BLaER1 (cell line): Measurements from ENCODE around the gene TRPV6.

Experiments
- H3K27ac ChIP-seq: shearing (Covaris generic); formaldehyde crosslinking; 2 replicates; pipeline ENCODE4 v1.8.1; 2022
- H3K27me3 ChIP-seq: shearing (Covaris generic); formaldehyde crosslinking; 2 replicates; pipeline ENCODE4 v1.8.1; 2022
- H3K36me3 ChIP-seq: shearing (Covaris generic); formaldehyde crosslinking; 2 replicates; pipeline ENCODE4 v1.8.1; 2022
- H3K4me1 ChIP-seq: shearing (Covaris generic); formaldehyde crosslinking; 2 replicates; pipeline ENCODE4 v1.8.1; 2022
- H3K4me2 ChIP-seq: shearing (Covaris generic); formaldehyde crosslinking; 2 replicates; pipeline ENCODE4 v1.8.1; 2022
- H3K4me3 ChIP-seq: shearing (Covaris generic); formaldehyde crosslinking; 2 replicates; pipeline ENCODE4 v1.8.1; 2022
- H3K9ac ChIP-seq: shearing (Covaris generic); formaldehyde crosslinking; 2 replicates; pipeline ENCODE4 v1.8.1; 2022
- H3K9me3 ChIP-seq: shearing (Covaris generic); formaldehyde crosslinking; 2 replicates; pipeline ENCODE4 v1.8.1; 2022
- H4K20me1 ChIP-seq: shearing (Covaris generic); formaldehyde crosslinking; 2 replicates; pipeline ENCODE4 v1.8.1; 2022
- Cebpa-rat ChIP-seq: shearing (Covaris generic); IDR thresholded peaks from 2 replicates; pipeline ENCODE4 v1.8.1; 2022

The TRPV6 gene

DNA sequence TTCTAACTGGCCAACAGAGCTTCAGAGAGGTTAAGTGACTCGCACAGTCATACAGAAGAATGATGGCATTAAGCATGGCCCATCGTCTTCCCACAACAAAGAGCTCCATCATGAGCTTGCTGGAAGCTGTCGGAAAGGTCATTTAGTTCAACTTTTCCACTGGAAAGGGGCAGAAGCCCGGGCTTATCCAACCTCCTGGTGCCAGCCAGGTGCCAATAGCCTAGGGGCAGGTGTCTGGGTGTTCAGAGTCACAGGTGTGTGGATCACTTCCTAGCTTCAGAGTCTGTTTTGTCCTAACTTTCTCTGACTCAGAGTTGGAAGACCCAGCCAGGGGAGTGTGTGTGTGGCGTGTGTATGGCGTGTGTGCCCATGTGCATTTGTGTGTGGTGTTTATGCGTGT, 1.3 kb upstream of the TRPV6 start:
- no peaks in the 10 kb centered on the region for H3K36me3 ChIP-seq
- no peak overlapping the region for H3K4me2 ChIP-seq
- no peak overlapping the region for H3K4me3 ChIP-seq
- no peaks in the 10 kb centered on the region for H3K4me1 ChIP-seq
- H3K27ac ChIP-seq = no peak overlapping the region
- H3K9ac ChIP-seq = no peak overlapping the region
- H3K9me3 ChIP-seq = no peaks in the 10 kb centered on the region
- no peak for TF ChIP-seq Cebpa-rat
- H3K27me3 ChIP-seq = no peaks in the 10 kb centered on the region
- H4K20me1 ChIP-seq = no peaks in the 10 kb centered on the region

DNA sequence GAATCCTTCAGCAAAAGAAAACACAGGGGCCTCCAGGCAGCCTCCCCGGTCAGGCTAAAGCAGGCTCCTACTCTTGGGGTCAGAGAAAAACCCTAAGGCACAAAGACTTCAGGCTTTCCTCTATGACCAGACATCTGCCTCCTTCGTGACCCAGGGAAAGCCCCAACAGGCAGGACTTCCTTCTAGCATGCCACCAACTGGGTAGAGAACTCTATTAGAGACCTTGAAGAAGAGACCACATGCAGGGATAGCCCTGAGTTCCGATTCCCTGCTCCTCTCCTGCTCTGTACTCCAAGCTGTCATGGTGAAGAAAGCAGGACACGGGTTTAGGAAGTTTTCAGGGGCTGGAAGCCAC, 1.3 kb downstream of the TRPV6 start:
- Histone ChIP-seq H3K9me3 (no peaks in the 10 kb centered on the region), H4K20me1 (no peaks in the 10 kb centered on the region), H3K27ac (no peak overlapping the region), H3K4me2 (no peak overlapping the region), H3K27me3 (no peaks in the 10 kb centered on the region), H3K36me3 (no peaks in the 10 kb centered on the region), H3K9ac (no peak overlapping the region), H3K4me1 (no peaks in the 10 kb centered on the region), H3K4me3 (no peak overlapping the region)
- no peak for TF ChIP-seq Cebpa-rat

DNA sequence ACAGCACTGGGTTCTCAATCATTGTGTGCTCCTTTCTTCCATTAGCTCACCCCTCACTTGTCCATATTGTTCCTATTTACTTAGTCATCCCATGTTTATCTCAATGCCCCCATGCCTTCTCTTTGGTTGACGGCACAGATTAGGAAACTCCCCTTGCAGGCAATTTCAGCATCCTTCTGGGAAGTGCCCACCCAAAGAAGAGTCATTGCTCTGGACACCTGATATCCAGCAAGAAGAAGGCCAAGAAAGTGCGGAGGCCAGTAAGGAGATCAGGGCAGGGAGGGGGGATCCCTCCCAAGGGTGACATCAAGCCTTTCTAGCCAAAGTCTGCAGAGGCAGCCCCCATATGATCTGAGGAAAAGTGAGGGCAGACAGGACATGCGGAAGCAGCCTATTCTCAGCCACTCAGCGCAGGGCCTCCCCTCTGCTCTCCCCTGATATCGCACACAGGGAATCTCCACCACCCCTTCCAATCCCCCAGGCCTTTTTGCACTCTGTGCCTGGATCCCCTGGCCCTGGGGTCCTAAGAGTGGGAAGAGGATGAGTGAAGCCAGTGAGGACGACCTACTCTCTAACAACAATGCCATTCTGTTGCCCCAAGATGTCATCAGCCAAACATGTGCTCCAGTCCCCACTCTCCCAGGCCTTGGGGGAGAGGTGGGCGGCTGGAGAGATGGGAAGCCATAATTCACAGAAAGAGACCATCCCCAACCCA, 1.8 kb downstream of the TRPV6 start:
- no peak for TF ChIP-seq Cebpa-rat
- Histone ChIP-seq H3K4me1 (no peaks in the 10 kb centered on the region), H3K27me3 (no peaks in the 10 kb centered on the region), H3K4me3 (no peak overlapping the region), H3K36me3 (no peaks in the 10 kb centered on the region), H4K20me1 (no peaks in the 10 kb centered on the region), H3K9ac (no peak overlapping the region), H3K27ac (no peak overlapping the region), H3K4me2 (no peak overlapping the region), H3K9me3 (no peaks in the 10 kb centered on the region)

DNA sequence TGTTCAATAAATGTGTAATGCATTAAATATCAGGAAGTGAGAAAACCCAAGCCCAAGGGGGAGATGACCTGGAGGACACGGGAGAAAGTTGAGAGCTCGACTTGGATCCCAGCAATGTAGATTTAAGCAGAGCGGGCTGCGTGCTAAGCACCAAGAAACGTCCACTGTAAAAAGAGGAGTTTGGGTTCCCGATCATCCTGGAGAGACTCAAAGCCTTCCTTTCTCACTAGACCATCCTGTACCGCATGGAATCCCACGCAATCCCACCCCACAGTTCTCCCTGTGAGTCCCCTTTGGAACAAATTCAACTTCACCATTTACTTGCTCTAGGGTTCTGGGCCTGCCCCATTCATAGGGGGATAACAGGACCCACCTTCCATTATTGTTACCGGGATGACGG, 2.4 kb downstream of the TRPV6 start:
- no peaks in the 10 kb centered on the region for H3K36me3 ChIP-seq
- H4K20me1 ChIP-seq = no peaks in the 10 kb centered on the region
- no peak overlapping the region for H3K4me3 ChIP-seq
- H3K4me1 ChIP-seq = no peaks in the 10 kb centered on the region
- no peak overlapping the region for H3K9ac ChIP-seq
- TF ChIP-seq Cebpa-rat = no peak
- H3K27me3 ChIP-seq = no peaks in the 10 kb centered on the region
- H3K9me3 ChIP-seq = no peaks in the 10 kb centered on the region
- no peak overlapping the region for H3K4me2 ChIP-seq
- no peak overlapping the region for H3K27ac ChIP-seq

DNA sequence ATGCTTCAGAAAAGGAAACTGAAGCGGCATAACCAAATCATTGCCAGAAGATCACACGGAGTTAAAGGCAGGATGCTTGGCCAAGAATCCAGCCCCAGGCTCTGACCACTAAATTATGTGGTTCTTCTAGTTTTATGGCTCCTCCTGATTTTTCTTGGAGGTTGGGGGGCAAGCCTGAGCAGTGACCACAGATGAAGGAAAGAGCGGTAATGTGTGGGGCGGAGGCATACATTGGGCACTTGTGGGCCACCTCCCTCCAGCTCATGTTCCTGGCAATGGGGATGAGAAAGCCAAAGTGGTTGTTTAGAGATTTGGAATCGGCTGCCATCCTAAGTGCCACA, 3.2 kb downstream of the TRPV6 start:
- Histone ChIP-seq H3K4me2 (no peak overlapping the region), H3K36me3 (no peaks in the 10 kb centered on the region), H3K4me1 (no peaks in the 10 kb centered on the region), H3K27ac (no peak overlapping the region), H3K4me3 (no peak overlapping the region), H3K9ac (no peak overlapping the region), H3K9me3 (no peaks in the 10 kb centered on the region), H3K27me3 (no peaks in the 10 kb centered on the region), H4K20me1 (no peaks in the 10 kb centered on the region)
- no peak for TF ChIP-seq Cebpa-rat

DNA sequence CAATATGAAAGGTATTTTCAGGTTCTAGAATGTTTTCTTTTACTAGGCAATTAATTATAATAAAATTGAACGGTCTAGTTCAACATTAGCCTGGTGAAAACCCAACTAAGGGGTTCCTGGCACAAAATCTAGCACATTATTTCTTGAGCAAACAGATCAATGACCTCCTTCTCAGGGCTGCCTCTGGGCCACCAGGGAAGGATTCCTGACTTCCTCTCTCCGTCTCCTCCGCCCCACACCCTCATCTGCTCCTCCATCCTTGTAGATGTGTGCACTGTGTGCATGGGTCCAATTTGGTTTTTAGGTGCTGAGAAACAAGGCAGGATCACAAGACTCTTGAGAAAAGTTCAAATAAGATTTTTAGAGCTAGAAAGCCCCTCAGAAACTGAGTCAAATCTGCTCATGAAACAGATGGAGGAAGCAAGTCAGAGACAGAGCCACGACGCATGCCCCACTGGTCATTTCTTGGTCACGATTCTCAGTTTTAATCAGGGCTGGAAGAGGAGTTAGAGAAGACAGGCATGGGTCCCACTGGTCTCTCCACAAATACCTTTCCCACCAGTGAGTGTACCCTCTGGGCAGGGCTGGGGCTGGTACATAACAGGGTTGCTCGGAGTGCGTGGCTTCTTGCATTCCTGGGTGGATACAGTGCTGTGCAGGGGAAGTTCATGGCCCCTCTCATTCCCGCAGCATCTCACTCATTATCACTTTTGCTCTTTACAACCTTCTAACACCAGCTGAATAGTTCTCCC, 3.8 kb downstream of the TRPV6 start:
- Histone ChIP-seq H3K4me2 (no peak overlapping the region), H4K20me1 (no peaks in the 10 kb centered on the region), H3K36me3 (no peaks in the 10 kb centered on the region), H3K27ac (no peak overlapping the region), H3K4me3 (no peak overlapping the region), H3K9ac (no peak overlapping the region), H3K4me1 (no peaks in the 10 kb centered on the region), H3K27me3 (no peaks in the 10 kb centered on the region), H3K9me3 (no peaks in the 10 kb centered on the region)
- no peak for TF ChIP-seq Cebpa-rat

DNA sequence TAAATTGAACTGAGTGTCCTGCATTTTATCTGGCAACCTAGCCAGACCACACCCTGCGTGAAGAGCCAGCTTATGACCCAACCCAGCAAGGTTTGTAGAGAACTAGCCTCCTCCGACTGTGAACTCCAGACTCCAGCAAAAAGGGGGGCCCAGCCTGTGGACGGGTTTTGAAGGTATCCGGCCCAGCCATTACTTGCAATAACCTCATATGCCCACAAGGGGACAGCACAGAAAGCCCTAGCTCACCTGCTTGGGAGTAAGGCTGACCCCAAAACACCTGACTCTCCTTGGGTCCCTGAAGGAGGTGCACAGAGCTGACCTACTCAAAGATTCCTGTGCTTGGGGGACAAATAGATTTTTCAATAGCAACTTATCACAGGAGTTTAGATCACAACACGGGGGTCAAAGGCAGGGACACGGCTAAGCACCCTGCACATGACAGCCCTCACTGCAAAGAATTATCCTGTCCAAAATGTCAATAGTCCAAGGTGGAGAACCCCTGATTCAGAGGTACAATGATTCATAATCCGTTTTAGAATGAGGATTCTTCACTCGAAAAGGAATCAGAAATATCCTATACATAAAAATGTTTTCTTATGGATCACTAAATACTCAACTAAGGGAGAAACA, 4.6 kb downstream of the TRPV6 start:
- no peak overlapping the region for H3K9ac ChIP-seq

DNA sequence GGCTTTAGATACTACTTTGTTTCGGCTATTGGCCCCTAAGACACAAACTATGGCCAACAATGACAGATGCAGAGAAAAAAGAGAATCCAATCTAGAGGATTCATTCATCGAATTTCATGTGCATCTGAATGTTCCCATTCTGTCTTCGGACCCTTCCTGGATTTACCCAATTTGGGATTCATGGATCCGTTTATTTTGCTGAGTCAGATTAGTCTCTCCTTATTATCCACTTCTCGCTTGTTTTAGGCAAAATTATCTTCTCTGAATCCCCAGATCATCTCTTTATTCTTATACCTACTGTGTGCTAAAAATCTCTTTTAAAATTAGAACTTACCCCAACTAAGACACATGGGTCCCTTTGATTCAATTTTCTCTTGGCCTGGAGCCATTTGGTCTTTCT, 6.5 kb downstream of the TRPV6 start:
- no peak overlapping the region for H3K27ac ChIP-seq
- no peaks in the 10 kb centered on the region for H3K36me3 ChIP-seq
- H3K9me3 ChIP-seq = no peaks in the 10 kb centered on the region
- no peaks in the 10 kb centered on the region for H3K4me1 ChIP-seq
- no peaks in the 10 kb centered on the region for H4K20me1 ChIP-seq
- no peak for TF ChIP-seq Cebpa-rat
- no peaks in the 10 kb centered on the region for H3K27me3 ChIP-seq
- no peak overlapping the region for H3K4me3 ChIP-seq
- H3K9ac ChIP-seq = no peak overlapping the region
- H3K4me2 ChIP-seq = no peak overlapping the region

More for the DNA sequence above, 4.6 kb downstream of the TRPV6 start:
- TF ChIP-seq Cebpa-rat = no peak
- no peaks in the 10 kb centered on the region for H3K27me3 ChIP-seq
- no peak overlapping the region for H3K4me3 ChIP-seq
- H3K36me3 ChIP-seq = no peaks in the 10 kb centered on the region
- H4K20me1 ChIP-seq = no peaks in the 10 kb centered on the region
- H3K27ac ChIP-seq = no peak overlapping the region
- no peaks in the 10 kb centered on the region for H3K4me1 ChIP-seq
- H3K4me2 ChIP-seq = no peak overlapping the region
- H3K9me3 ChIP-seq = no peaks in the 10 kb centered on the region

DNA sequence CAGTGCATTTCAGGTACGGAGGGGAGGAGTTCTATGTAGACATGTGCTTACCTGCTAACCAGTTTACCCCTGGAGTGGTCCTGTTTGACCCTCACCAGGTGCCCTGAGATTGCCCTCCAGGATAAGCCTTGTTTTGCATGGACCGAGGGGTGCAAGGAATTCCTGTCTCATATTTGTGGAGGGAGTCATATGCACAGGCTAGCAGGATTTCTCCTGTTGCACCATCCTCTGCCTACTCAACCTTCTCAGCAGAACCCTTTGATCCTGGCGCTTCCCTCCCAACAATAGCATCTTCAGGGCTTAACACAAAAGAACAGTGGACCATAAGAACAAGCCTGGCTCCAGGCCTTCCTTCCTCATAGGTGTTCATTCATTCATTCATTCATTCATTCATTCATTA, 7.2 kb downstream of the TRPV6 start:
- H3K9ac ChIP-seq = no peak overlapping the region
- no peak overlapping the region for H3K4me3 ChIP-seq
- H3K4me2 ChIP-seq = no peak overlapping the region
- H3K4me1 ChIP-seq = no peaks in the 10 kb centered on the region
- TF ChIP-seq Cebpa-rat = no peak
- H3K27me3 ChIP-seq = no peaks in the 10 kb centered on the region
- no peak overlapping the region for H3K27ac ChIP-seq
- H4K20me1 ChIP-seq = no peaks in the 10 kb centered on the region
- H3K36me3 ChIP-seq = no peaks in the 10 kb centered on the region
- H3K9me3 ChIP-seq = no peaks in the 10 kb centered on the region
